GM12892 (cell line): Measurements from ENCODE around the gene ACAP3.

Experiments used
- POLR2AphosphoS5 ChIP-seq: IDR thresholded peaks from 2 replicates; pipeline ENCODE4 v1.6.1; 2011; ENCODE audit warnings: low read depth, low read length, control low read depth
- TAF1 ChIP-seq: IDR thresholded peaks from 2 replicates; pipeline ENCODE4 v1.6.1; 2011; ENCODE audit warnings: low read depth, mild to moderate bottlenecking, control low read depth, low read length, borderline replicate concordance

DNA sequence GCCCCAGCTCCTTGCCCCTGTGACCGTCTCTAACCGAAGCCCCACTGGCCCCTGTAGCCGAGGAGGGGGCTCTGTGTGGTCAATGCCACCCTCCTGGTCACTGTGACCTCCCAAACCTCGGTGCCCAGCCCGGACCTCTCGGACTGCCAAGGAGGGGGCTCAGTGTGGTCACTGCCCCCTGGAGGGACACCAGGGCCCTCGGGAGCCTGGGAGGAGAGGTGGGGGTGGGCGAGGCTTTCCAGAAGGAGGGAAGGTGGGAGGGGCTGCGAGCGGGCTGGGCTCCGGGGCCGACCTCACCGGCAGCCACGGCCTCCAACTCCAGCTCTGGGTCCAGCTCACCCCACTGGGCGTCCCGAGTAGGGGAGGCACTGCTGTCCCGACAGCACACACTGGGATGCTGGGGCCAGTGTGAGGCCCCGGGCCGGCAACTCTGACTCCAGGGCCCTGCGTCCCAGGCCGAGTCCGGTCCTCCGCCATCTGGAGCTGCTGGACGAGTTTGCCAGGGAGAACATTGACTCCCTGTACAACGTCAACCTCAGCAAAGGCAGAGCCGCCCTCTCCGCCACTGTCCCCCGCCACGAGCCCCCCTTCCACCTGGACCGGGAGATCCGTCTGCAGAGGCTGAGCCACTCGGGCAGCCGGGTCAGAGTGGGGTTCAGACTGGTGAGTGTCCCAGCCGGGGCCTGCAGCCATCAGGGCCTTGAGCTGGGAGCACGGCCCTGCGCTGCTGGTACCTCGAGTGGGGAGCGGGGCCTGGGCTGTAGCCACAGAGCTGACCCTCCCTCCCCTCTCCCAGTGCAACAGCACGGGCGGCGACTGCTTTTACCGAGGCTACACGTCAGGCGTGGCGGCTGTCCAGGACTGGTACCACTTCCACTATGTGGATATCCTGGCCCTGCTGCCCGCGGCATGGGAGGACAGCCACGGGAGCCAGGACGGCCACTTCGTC is 21.1 kb downstream of the ACAP3 start:
- no peak for TF ChIP-seq TAF1
- no peak for TF ChIP-seq POLR2AphosphoS5
